ENCODE data around the gene UROC1. TPM values are rescaled to one million over a fixed set of nuclear protein-coding genes. Genes with fewer than 3 reads are reported as not detected.

The UROC1 gene
- total and polyA plus RNA-seq, 9 of the 15 experiments (the other 6 are each of a cell fraction or from before 2014, with no cell fraction given): not detected

DNA sequence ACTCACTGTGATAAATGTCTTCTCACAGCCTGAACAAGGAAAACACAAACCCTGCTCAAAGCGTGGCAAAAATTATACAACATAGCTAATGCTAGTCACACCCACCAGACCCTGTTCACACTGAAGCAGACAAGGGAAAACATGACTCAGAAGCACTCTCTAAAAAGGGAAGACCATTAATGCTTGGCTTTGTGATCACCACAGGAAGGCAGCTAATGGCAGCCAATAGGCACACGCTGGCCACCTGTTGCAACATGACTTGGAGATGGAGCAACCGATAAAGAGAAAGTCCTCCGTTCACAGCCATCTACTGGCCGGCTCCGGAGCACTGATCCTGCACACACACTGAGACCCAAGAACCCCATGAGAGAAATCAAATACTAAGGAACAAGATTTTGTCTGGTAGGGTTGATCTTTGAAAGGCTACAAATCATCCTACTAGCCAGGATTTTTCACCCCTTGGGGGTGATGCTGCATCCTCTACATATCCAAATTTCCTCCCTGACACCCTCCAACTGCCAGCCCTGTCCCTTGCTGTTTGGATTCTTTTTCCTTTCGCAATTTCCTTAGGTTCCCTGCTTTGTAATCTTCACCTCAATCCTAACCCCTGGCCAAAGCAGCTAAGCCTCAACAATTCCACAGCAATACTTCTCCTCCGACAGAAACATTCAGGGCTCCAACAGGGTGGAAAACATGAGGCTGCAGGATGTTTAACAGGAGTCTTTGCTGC, 45.1 kb downstream of the UROC1 start (continued):
- TF ChIP-seq ATF1 (CRISPR knock-in tag; IDR thresholded peaks at IDR 0.05) (no peak), ATF1 (tag; IDR thresholded peaks at IDR 0.05) (peak; percentile 42; the same call in 1 of the 2 replicates), GABPA (tag; conservative IDR thresholded peaks at IDR 0.05; ENCODE audit: low read depth) (peak; percentile 29), NRF1 (conservative IDR thresholded peaks at IDR 0.05 in 1 of 2, IDR thresholded peaks at IDR 0.05 in 1 of 2) (peak; percentile 48 to 55; a peak in 3 of 4 replicates), DPF2 (IDR thresholded peaks at IDR 0.05) (peak; percentile 82), SPI1 (IDR thresholded peaks at IDR 0.05; ENCODE audit: borderline replicate concordance, low read depth, low read length) (peak; percentile 77; the same call in 1 of the 2 replicates), TRIM24 (IDR thresholded peaks at IDR 0.05) (peak in 1 of 2 experiments; percentile 56; a peak in 1 of 4 replicates), ETV1 (tag; conservative IDR thresholded peaks at IDR 0.05; ENCODE audit: low read depth) (0 out of 2 replicates have a peak, but pooled peaks have one; percentile 25), ZFP36 (IDR thresholded peaks at IDR 0.05; ENCODE audit: low read depth, low read length, partially characterized antibody) (peak; percentile 74), CREM (IDR thresholded peaks at IDR 0.05; ENCODE audit: low read depth) (peak; percentile 17; the same call in 1 of the 2 replicates), SMARCA4 (IDR thresholded peaks at IDR 0.05) (peak; percentile 73; the same call in 1 of the 2 replicates), GATA2 (CRISPR knock-in tag; IDR thresholded peaks at IDR 0.05) (peak; percentile 79), ILF3 (IDR thresholded peaks at IDR 0.05; ENCODE audit: borderline replicate concordance) (no peak), SMAD4 (CRISPR knock-in tag; conservative IDR thresholded peaks at IDR 0.05) (peak; percentile 57), JUN (IDR thresholded peaks at IDR 0.05; ENCODE audit: borderline replicate concordance, low read depth, low read length) (peak; percentile 71), JUN (CRISPR knock-in tag; IDR thresholded peaks at IDR 0.05; ENCODE audit: borderline replicate concordance) (no peak), GATAD2A (IDR thresholded peaks at IDR 0.05) (0 out of 2 replicates have a peak, but pooled peaks have one; percentile 39), RNF2 (IDR thresholded peaks at IDR 0.05) (0 out of 2 replicates have a peak, but pooled peaks have one; percentile 41), EP300 (IDR thresholded peaks at IDR 0.05; ENCODE audit: low read length) (peak; percentile 44)
- TF ChIP-seq, protein P1, sequence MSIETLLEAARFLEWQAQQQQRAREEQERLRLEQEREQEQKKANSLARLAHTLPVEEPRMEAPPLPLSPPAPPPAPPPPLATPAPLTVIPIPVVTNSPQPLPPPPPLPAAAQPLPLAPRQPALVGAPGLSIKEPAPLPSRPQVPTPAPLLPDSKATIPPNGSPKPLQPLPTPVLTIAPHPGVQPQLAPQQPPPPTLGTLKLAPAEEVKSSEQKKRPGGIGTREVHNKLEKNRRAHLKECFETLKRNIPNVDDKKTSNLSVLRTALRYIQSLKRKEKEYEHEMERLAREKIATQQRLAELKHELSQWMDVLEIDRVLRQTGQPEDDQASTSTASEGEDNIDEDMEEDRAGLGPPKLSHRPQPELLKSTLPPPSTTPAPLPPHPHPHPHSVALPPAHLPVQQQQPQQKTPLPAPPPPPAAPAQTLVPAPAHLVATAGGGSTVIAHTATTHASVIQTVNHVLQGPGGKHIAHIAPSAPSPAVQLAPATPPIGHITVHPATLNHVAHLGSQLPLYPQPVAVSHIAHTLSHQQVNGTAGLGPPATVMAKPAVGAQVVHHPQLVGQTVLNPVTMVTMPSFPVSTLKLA (conservative IDR thresholded peaks at IDR 0.05): peak in 1 of 2 experiments; percentile 46; a peak in 2 of 4 replicates
- TF ChIP-seq, protein P2, sequence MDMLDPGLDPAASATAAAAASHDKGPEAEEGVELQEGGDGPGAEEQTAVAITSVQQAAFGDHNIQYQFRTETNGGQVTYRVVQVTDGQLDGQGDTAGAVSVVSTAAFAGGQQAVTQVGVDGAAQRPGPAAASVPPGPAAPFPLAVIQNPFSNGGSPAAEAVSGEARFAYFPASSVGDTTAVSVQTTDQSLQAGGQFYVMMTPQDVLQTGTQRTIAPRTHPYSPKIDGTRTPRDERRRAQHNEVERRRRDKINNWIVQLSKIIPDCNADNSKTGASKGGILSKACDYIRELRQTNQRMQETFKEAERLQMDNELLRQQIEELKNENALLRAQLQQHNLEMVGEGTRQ (CRISPR knock-in tag; IDR thresholded peaks at IDR 0.05): no peak
- TF ChIP-seq, protein P3, sequence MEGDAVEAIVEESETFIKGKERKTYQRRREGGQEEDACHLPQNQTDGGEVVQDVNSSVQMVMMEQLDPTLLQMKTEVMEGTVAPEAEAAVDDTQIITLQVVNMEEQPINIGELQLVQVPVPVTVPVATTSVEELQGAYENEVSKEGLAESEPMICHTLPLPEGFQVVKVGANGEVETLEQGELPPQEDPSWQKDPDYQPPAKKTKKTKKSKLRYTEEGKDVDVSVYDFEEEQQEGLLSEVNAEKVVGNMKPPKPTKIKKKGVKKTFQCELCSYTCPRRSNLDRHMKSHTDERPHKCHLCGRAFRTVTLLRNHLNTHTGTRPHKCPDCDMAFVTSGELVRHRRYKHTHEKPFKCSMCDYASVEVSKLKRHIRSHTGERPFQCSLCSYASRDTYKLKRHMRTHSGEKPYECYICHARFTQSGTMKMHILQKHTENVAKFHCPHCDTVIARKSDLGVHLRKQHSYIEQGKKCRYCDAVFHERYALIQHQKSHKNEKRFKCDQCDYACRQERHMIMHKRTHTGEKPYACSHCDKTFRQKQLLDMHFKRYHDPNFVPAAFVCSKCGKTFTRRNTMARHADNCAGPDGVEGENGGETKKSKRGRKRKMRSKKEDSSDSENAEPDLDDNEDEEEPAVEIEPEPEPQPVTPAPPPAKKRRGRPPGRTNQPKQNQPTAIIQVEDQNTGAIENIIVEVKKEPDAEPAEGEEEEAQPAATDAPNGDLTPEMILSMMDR (IDR thresholded peaks at IDR 0.05 in 2 of 3, conservative IDR thresholded peaks at IDR 0.05 in 1 of 3; ENCODE audit: insufficient read depth in 2 of 3, low read depth in 1 of 3, low read length in 3 of 3): 0 out of 6 replicates have a peak, but pooled peaks of 1 of the 3 experiments have one; percentile 17
